Heart left ventricle (tissue), 16 donors: Measurements from ENCODE around the gene PSMB1. TPM values are rescaled to one million over a fixed set of nuclear protein-coding genes. Genes with fewer than 3 reads are reported as not detected.
A peak's percentile ranks its signal among the peaks of the same experiment; 100 is the strongest.

Source experiments
- ATAC-seq, 4 donors: fragments of 200-7000 bp; cut with Tn5 transposase; one replicate each; pipeline ENCODE4 v1.9.1; 2020 to 2022; ENCODE audit warnings: moderate library complexity in 4 of 4, mild to moderate bottlenecking in 3 of 4, moderate number of reproducible peaks in 1 of 4
- DNase-seq, 5 donors: peaks; one replicate each; pipeline ENCODE4 v3.0.0-alpha.2; 2020
- H3K27ac ChIP-seq, 12 donors: fragments of 200-600 bp; sonication (generic) in 4 of 12; one replicate each; pipeline versions ENCODE4 v1.5.0 to v1.8.0; 2016 to 2022; ENCODE audit warnings: mild to moderate bottlenecking in 2 of 12
- H3K27me3 ChIP-seq, 9 donors: fragments of 200-600 bp; sonication (generic) in 2 of 9; one replicate each; pipeline versions ENCODE4 v1.5.1 to v1.8.0; 2016 to 2022; ENCODE audit warnings: mild to moderate bottlenecking in 3 of 9
- H3K36me3 ChIP-seq, 9 donors: fragments of 200-600 bp; sonication (generic) in 2 of 9; one replicate each; pipeline versions ENCODE4 v1.5.0 to v1.8.0; 2018 to 2022; ENCODE audit warnings: mild to moderate bottlenecking in 2 of 9
- H3K4me1 ChIP-seq, 12 donors: fragments of 200-600 bp; sonication (generic) in 4 of 12; one replicate each; pipeline versions ENCODE4 v1.5.0 to v1.8.0; 2016 to 2022; ENCODE audit warnings: mild to moderate bottlenecking in 3 of 12
- H3K4me3 ChIP-seq, 12 donors: fragments of 200-600 bp; sonication (generic) in 4 of 12; one replicate each; pipeline versions ENCODE4 v1.5.0 to v1.8.0; 2017 to 2022; ENCODE audit warnings: mild to moderate bottlenecking in 9 of 12, moderate library complexity in 4 of 12
- H3K9me3 ChIP-seq, 12 donors: fragments of 200-600 bp; sonication (generic) in 4 of 12; one replicate each; pipeline versions ENCODE4 v1.5.0 to v1.8.0; 2016 to 2022; ENCODE audit warnings: mild to moderate bottlenecking in 1 of 12
- CTCF ChIP-seq, 12 donors: fragments of 200-600 bp; sonication (generic) in 4 of 12; IDR thresholded peaks; one replicate each; pipeline versions ENCODE4 v1.5.0 to v1.8.0; 2018 to 2022; ENCODE audit warnings: antibody characterized with exemption in 12 of 12, mild to moderate bottlenecking in 5 of 12
- POLR2A ChIP-seq, 2 donors: fragments of 450-650 bp; IDR thresholded peaks; one replicate each; pipeline ENCODE4 v1.6.1; 2017; ENCODE audit warnings: antibody characterized with exemption in 2 of 2, mild to moderate bottlenecking in 2 of 2, moderate library complexity in 2 of 2
- WGBS, 4 donors: extraction: QIAGEN DNeasy Blood & Tissue Kit in 2 of 4; methylation state at CpG; one replicate each; pipeline versions ENCODE4 v1.1.5 to v1.1.7; 2013 to 2018; 5-methylcytosine and 5-hydroxymethylcytosine counted together
- intact Hi-C, 10 donors: fragments of 100-400 bp; cut with DNase I; formaldehyde crosslinking; loops; one replicate each; pipeline versions ENCODE4 v1.11.1 to v1.14.2; 2022
- long read RNA-seq, 3 donors: library from polyadenylated mRNA; unstranded; transcript quantifications; one replicate each; pipeline ENCODE4 v2.0.0, GENCODE V29; 2020 to 2021
- polyA plus RNA-seq, 2 donors: library from polyadenylated mRNA; stranded (reverse); fragments of 200-250 nt; gene quantifications; one replicate each; pipeline ENCODE4 v1.2.3, GENCODE V29; 2013
- total RNA-seq, 9 donors: library from RNA; depleted of rRNA in 2 of 9; stranded (reverse); fragments of >200 nt in 2 of 9; fragmentation: NEBNext Ultra II Directional in 3 of 9; extraction: Animal tissue kit (Norgen Biotek cat#: 25700) in 3 of 9; gene quantifications; one replicate each; pipeline versions ENCODE4 v1.1.0 to v1.2.4, GENCODE V29; 2016 to 2023
- donor health status: ischemic (EF 13 %, LVEDD 7.1; RV severe dilation, severe dysfunction).
- donor health status: healthy with polysubstance abuse.
- donor health status: DM: no; HTN: yes; CAD: no.
- donor health status: DM: no; HTN: no; CAD: no.
- donor health status: ischemic (EF 25% LVEDD 6.9; RV normal size, moderate dysfunction).
- donor health status: ischemic (EF 25% LVEDD 5.7; RV mildly dilated, moderate dysfunction).
- donor health status: healthy.
- donor health status: DM: yes; HTN: yes; CAD: no.
- donor health status: ischemic (EF 35%, LVEDD 5.7; RV mildly dilated, moderate dysfunction).
- donor health status: nonischemic (EF 11% LVEDD 7.7; RV severe dilation, severe dysfunction).
- donor health status: DM: yes; HTN: yes; CAD: no.
- donor health status: PGD.
- donor health status: ischemic (EF 29% LVEDD 5.4; RV normal size, mild dysfunction).
- donor health status: nonischemic (EF 23%, LVEDD 6.1; RV moderate dilation, normal function).

The PSMB1 gene
- total RNA-seq = 100 to 1,000 TPM; 124 to 273 (median 146) TPM
- polyA plus RNA-seq = 100 to 1,000 TPM; 287 to 313 TPM
- long read RNA-seq, donor 1, transcript PSMB1-201 (6 exons, 928 nt) = major isoform, 93 of 137 reads
- long read RNA-seq, donor 1, partial matches to known transcripts = 33 of 137 reads
- long read RNA-seq, donor 1, other reads (novel, unspliced or antisense) = 10 of 137 reads
- long read RNA-seq, donor 2, transcript PSMB1-201 (6 exons, 928 nt) = major isoform, 135 of 145 reads
- long read RNA-seq, donor 2, partial matches to known transcripts = 8 of 145 reads
- long read RNA-seq, donor 2, other reads (novel, unspliced or antisense) = 2 of 145 reads
- long read RNA-seq, donor 3, transcript PSMB1-201 (6 exons, 928 nt) = major isoform, 73 of 115 reads
- long read RNA-seq, donor 3, partial matches to known transcripts = 32 of 115 reads
- long read RNA-seq, donor 3, other reads (novel, unspliced or antisense) = 8 of 115 reads

- H3K4me1 ChIP-seq = peaks cover 14 to 60% (median 53%) of the 10 kb centered on the region in 12 donors
- intact Hi-C loops = loop anchor here in 6 of 10 donors (1.0 to 10.0 kb wide), 4 partner anchors 801 to 828 kb away; partner anchors contain the start of genes DYNLT2 (in 5 of the 6), ERMARD (in 5 of the 6) and PHF10 (in 1 of the 6)
- DNase-seq (peak; percentile 95 to 97 (median 96)), ATAC-seq (peak; percentile 84 to 92 (median 90))
- H3K27me3 ChIP-seq = no peaks in the 10 kb centered on the region
- peak within 1 kb of the TSS; percentile 66 to 98 (median 80) for H3K4me3 ChIP-seq
- 0 to 1% (median 0%) methylated on average over 32 to 41 of the region's 41 CpGs for WGBS, 4 donors
- TF ChIP-seq CTCF (IDR thresholded peaks at IDR 0.05) (no peak), POLR2A (IDR thresholded peaks at IDR 0.05) (peak; percentile 71 to 84)
- peak within 1 kb of the TSS; percentile 84 to 98 (median 94) for H3K27ac ChIP-seq
- no peaks in the 10 kb centered on the region for H3K9me3 ChIP-seq
- H3K36me3 ChIP-seq = peaks cover 0 to 40% (median 33%) of the 10 kb centered on the region in 9 donors
Measured at GRCh38 chr6:170552765-170553533, at the start of gene PSMB1. TSS of gene PSMB1 (minus strand) at chr6:170553307. CDS start at chr6:170553242, 65 bp downstream.

- Histone ChIP-seq H3K36me3 (no peaks in the 10 kb centered on the region), H3K4me3 (no peak overlapping the region), H3K27me3 (peaks cover 0 to 5% (median 0%) of the 10 kb centered on the region in 9 donors), H3K9me3 (peaks cover 0 to 9% (median 0%) of the 10 kb centered on the region in 12 donors), H3K4me1 (no peaks in the 10 kb centered on the region), H3K27ac (no peak overlapping the region)
- ATAC-seq (no peak), DNase-seq (no peak)
- TF ChIP-seq POLR2A (IDR thresholded peaks at IDR 0.05) = no peak
- no peak for TF ChIP-seq CTCF (IDR thresholded peaks at IDR 0.05)
- intact Hi-C loops = no loop called here
Measured at GRCh38 chr6:170597278-170597677, 44.2 kb upstream of the PSMB1 start.

- H3K27me3 ChIP-seq = peaks cover 0 to 5% (median 0%) of the 10 kb centered on the region in 9 donors
- no peak overlapping the region for H3K4me3 ChIP-seq
- H3K36me3 ChIP-seq = no peaks in the 10 kb centered on the region
- H3K4me1 ChIP-seq = no peaks in the 10 kb centered on the region
- ATAC-seq (no peak), DNase-seq (no peak)
- no peak overlapping the region for H3K27ac ChIP-seq
- H3K9me3 ChIP-seq = peaks cover 0 to 17% (median 0%) of the 10 kb centered on the region in 12 donors
- intact Hi-C loops = no loop called here
- no peak for TF ChIP-seq POLR2A (IDR thresholded peaks at IDR 0.05)
- no peak for TF ChIP-seq CTCF (IDR thresholded peaks at IDR 0.05)
Measured at GRCh38 chr6:170596426-170596825, 43.3 kb upstream of the PSMB1 start.

GRCh38 chr6:170590725-170591124 is 37.6 kb upstream of the PSMB1 start:
- TF ChIP-seq POLR2A (IDR thresholded peaks at IDR 0.05) (no peak), CTCF (IDR thresholded peaks at IDR 0.05) (no peak)
- Histone ChIP-seq H3K27me3 (peaks cover 0 to 5% (median 0%) of the 10 kb centered on the region in 9 donors), H3K9me3 (peaks cover 0 to 31% (median 0%) of the 10 kb centered on the region in 12 donors), H3K4me1 (peaks cover 0 to under 1% (median 0%) of the 10 kb centered on the region in 12 donors), H3K27ac (no peak overlapping the region), H3K4me3 (no peak overlapping the region), H3K36me3 (no peaks in the 10 kb centered on the region)
- intact Hi-C loops = no loop called here
- no peak for DNase-seq
- 66 to 82% (median 81%) methylated on average over 1 of the region's 1 CpG for WGBS, 4 donors
- no peak for ATAC-seq
